ENCODE results near the gene SBSN.

DNA sequence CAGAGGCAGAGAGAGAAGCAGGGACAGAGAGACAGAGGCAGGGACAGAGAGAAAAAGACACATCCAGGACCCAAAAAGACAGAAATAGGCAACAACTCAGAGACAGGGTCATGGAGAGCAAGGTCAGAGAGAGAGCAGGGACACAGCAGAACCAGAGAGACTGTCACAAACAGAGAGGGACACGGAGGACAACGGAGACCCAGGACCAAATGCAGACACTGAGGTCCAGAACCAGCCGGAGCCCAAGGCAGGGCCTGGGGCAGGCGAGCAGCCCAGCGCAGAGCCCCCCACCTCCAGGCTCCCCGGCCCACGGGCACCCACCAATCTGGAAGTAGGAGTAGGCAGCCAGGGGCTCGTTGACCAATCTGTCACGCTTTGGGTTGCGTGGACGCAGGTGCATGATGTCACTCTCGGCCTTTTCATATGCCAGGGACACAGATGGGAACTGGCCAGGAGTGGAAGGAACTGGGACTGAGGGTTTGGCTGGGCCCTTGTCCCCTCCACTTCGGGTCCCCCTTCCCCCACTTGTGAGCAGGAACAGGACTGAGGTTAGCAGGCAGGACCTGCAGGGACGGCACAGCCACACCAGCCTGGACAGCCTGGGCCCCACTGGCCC lies 25.4 kb upstream of the SBSN start:
- TF ChIP-seq CTCF (IDR thresholded peaks at IDR 0.05) (no peak), POLR2AphosphoS5 (IDR thresholded peaks at IDR 0.05) (no peak)
